NCI-H128 (cell line): Measurements from ENCODE around the gene PRPF6.

ENCODE experiments used
- DNase-seq: peaks from one replicate; lab custom pipeline; 2025; ENCODE audit not compliant: unreplicated experiment; lab: John Stamatoyannopoulos, UW

PRPF6 gene

DNA sequence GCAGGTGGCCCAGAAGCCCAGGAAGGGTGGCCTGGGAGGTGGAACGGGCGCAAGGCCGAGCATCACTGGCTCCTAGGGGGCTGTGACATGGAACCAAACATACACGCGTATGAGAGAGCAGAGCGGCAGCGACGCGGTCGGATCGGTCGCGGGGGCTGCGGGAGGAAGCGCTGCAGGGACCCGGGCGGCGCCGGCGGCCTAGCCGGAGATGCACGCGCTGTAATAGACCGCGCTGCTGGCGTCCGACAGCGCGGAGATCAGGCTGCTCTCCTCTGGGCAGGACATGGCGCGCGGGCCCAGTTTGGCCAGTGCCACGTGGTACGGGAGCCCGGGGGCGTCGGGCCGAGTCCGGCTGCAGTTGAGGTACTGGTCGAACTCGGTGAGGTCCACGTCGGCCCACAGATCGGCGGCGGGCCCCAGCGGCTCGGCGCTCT is 67.1 kb downstream of the PRPF6 start:
- no peak for DNase-seq

- no peak for DNase-seq
Measured at GRCh38 chr20:64048402-64049044, 67.6 kb downstream of the PRPF6 start.

DNA sequence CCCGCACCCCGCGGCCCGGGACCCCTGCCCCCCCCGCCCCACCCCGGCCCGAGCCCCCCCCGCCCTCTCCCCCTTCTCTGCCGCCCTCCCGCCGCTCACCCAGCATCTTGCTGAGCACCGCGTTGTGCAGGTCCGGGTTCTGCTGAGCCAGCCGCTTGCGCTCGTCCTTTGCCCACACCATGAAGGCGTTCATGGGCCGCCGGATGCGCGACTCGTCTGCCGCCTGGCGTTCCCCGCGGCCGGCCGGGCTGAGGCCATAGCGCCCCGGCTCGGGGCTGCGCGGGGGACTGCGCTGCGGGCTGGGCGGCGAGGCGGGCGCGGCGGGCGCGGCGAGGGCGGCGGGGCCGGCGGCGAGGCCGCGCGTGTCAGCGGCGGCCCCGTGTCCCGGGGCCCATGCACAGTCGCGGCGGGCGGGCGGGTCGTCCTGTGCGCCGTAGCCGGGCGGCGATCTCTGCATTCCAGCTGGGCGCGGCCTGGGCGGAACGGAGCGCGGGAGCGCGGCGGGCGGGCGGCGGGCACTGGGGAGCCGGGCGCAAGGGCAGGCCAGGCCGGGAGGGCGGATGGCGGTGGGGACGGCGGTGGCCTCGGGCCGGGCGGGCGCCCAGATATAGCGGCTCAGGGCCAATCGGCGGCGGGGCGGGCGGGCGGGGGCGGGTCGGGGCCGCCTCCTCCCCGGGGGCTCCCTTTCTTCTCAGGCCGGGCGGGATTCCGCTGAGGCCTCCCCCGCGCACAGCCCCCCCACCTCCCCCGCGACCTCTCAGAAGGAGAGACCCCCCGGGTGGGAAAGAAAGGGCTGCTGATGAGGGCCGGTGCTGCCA is 68.3 kb downstream of the PRPF6 start, which contains the start of gene SOX18:
Gene SOX18 (minus strand): TSS at position 580 of the 818 bp plus-strand sequence. CDS start 123 bp downstream, at position 457.
- DNase-seq, result no peak

GRCh38 chr20:64049878-64050260 is 68.9 kb downstream of the PRPF6 start:
- no peak for DNase-seq

- no peak for DNase-seq
Measured at GRCh38 chr20:64050261-64051032, 69.5 kb downstream of the PRPF6 start.

DNA sequence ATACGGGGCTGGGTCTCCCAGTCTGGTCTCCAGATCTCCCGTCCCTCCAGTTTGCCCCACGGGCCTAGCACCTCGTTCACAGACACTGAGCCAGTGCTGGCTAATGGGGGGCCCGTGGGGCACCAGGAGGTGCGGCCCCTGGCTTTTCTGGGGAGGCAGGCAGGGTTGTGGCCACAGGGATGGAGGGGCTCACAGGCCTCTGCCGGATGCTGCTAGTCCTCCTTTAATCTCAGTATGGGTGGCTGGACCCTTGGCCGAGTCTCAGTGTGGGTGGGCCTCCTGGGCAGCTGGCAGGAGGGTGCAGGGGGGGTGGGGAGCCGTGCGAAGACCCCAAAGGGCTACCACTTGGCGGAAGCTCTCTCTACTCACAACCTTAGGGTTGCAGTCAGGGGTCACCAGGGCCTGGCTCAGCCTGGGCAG is 70.1 kb downstream of the PRPF6 start:
- no peak for DNase-seq

- DNase-seq, result no peak
Measured at GRCh38 chr20:64051561-64052325, 70.8 kb downstream of the PRPF6 start.

DNA sequence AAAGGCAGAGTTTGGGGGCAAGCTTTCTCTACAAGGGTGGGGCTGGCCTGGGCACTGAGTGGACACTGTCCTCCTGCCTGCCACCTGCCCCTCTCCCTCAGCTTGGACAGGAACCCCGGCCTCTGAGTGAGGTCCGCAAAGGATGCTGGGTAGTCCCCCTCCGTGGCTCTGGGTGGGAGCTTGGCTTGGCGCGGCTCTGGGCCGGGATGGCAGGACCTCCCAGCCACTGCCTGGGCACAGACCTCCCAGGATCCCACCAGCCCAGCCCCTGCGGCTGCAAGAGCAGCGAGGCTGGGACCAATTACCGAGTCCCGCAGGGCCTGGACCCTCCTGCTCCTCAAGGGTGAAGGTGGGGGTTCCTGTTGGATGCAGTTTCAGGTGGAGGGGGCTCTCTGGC is 71.4 kb downstream of the PRPF6 start:
- DNase-seq, result no peak

DNA sequence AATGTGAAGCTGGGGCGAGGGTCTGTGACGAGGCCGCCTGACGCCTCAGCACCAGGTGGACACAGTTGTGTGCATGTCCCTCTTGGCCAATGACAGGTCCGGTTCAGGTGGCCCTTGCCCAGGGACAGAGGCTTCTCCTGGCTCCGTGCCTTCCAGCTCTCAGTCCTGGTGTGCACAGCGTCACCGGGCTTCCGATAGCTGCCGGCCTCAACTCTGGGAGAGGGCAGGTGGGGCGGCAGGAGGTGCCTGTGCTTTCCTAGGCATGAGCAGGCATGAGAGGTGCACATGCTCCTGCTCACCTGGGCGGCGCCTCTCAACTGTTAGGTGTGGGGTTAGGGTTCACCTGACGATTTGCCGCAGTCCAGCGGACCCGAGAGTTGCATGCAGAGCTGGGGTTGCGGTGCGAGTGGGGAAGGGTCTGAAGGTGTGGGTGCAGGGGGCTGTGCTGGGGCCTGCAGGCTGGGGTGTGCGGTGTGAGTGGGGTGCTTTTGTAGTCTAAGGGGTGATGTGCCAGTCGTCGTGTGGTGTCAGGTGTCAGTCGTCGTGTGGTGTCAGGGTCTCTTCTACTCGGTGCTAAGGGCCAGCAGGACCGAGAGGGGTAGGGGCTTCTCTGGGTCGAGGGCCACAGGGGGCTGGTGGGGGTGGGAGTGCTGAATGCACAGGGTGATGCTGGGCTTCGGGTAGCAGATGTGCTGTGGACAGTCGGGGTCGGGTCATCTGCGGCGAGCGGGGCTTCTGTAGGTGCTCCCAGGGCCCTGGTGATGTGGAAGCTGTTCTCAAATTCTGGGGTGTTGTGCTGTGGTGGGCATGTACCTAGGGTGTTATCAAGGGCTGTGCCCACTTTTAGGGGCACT is 72.3 kb downstream of the PRPF6 start:
- DNase-seq, result no peak

DNA sequence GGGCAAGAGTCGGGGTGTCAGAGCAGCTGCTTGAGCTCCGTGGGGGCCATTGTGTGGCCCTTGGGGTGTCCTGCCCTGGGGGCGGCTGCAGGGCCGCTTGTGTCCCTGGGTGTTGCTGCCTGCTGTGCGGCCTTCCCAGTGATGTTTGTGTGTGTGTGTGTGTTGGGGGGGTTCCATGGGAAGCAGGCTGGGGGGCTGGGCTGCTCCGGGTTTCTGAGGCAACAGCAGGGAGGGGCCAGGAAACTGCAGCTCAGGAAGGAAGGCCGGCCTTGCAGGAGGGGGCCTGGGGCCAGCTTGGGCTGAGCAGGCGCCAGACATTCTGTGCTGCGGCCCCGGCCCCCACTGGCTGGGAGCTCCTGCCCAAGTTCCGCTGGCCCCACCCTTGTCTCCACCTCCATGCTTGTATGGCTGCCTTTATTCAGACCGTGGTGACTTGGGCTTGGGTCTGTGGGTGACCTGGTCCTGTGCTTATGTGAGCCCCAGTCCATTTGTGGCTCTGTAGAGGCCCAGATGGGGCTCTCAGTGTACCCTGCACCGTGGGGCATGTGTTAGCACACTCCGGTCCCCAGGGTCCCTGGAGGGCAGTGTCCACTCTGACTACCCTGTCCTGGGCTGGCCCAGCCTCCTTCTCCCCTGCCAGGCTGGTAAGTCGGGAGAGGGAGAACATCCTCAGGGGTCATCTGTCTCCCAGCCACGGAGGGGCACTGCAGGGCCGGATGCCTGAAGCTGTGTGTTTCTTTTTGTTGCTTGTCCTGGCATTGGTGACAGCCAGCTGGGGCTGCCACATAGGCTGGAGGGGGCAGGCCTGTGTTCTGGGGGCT is 73.1 kb downstream of the PRPF6 start:
- no peak for DNase-seq

DNA sequence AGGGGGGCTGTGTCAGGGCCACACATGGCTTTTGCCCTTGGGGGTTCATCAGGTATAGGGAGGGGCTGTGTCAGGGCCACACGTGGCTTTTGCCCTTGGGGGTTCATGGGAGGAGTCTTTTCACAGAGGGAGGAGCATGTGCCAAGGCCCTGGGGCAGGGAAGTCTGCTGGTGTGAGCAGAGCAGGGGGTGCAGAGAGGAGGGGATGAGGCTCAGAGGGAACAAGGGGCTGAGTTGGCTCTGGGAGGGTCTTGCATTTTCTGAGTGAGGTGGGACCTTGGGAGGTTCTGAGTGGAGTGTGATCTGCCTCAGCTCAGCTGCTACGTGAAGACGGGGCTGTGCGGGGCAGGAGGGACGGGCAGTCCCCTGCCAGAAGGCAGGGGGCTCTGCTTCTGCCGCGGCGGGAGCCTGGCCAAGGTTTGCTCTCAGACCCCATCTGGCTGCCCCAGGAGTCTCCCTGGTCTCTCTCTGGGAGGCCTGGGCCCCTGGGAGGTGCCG is 74.5 kb downstream of the PRPF6 start:
- no peak for DNase-seq

DNA sequence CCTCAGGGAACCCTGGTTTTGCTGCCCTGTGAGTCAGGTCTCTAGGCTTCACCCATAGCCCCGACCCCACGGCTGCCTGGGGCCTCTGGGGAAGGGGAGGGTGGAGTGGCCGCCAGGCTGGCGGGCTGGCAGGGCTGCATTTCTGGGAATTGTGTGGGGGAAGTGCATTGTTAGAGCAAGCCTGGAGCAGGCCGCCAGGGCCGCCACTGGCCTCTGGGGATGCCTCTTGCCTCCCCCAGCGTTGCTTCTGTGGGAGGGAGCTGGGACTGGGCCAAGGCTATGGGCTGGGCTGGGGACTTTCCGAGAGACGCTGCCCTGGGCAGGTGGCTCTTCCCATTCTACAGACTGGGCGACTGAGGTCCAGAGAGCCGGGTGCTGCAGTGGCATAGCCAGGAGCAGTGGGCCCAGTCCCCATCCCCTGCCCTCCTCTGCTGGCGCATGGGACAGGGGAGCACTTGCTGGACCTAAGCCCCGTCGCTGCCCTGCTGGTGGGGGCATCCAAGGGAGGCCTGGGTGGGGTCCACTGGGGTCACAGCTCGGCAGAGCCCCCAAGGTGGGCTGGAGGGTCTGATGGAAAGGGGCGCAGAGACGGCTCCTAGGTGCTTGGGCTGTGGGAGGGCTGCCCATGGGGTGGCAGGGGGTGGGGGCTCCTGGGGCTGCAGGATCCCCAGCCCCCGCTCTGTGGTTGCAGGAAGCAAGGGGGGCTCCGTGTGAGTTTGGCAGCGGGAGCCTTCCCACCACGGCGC is 75.1 kb downstream of the PRPF6 start:
- DNase-seq, result no peak

DNA sequence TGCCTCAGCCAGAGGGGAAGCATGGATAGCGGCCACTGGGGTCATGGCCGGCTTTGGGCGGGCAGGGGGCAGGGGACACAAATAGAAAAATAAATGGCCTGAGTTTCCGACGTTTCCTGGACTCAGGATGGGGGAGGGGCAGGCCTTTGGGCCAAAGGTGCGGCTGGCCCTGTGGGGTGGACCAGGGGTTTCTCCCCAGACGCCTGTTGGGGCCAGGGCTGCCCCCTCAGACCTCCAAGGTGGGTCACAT is 75.6 kb downstream of the PRPF6 start:
- DNase-seq, result no peak

GRCh38 chr20:64056889-64057627 is 76.1 kb downstream of the PRPF6 start:
- no peak for DNase-seq

DNA sequence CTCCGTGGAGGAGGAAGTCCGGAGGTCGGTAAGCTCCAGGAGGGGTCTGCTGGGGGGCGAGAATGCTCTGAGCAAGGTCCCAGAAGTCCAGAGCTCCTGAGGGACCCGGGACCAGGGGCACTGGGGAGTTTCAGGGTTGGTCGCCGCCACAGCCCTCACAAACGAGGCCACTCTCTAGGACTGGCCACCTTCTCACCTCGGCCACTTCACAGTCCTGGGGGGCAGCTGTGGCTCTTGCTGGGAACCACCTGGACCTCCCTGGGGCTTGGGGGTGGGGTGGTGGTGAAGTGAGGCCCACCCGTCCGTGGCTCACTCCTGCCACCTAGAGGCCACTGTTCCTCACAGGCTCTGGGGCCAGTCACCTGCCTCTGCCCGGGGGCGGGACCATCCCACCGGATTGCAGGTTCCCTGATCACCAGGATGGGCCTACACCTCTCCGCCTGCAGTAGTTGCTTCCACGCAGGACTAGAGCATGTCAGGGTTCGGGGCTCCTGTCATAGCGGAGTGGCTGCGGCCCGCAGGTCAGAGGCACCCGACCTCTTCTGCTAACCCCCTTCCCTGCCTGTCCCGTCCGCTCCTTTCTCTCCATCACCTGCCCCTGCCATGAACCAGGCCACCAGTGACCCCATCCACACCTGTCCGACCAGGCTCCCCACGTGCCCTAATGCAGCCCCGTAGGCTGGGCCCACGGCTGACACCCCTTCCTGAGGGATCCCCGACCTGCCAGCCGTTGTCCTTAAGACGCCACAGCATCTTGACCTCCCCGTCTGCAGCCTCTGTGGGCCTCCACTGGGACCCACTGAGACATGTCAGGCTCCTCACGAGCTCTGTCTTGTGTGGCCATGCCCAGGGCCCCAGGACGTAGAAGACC is 76.9 kb downstream of the PRPF6 start:
- peak; percentile 41 for DNase-seq

DNA sequence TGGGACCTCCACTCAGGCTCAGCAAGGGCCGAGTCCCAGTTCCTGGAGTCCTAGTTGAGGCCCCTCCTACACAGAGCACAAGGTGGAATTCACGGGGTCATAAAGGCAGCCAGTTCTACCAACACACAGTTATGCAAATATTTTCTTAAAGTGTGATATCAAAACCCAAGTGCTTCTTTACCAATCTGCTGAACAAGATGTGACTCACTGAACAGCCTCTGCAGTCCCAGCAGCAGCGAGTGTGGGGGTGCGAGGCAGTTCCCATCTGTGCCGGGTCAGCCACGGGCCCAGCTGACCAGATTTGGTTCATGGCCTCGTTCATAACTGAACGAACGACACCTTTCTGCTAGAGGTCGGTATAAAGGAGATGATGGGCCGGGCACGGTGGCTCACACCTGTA is 77.6 kb downstream of the PRPF6 start:
- DNase-seq, result no peak

GRCh38 chr20:64062276-64062595 is 81.3 kb downstream of the PRPF6 start:
- DNase-seq, result no peak
